GM23338 (cell line): ENCODE data around the gene SNAPC1. TPM values are rescaled to one million over a fixed set of nuclear protein-coding genes. Genes with fewer than 3 reads are reported as not detected.

Source experiments
- ATAC-seq: fragments of 200-7000 bp; cut with Tn5 transposase; 3 replicates; pipeline ENCODE4 v1.9.1; 2020
- DNase-seq: peaks from one replicate; pipeline ENCODE4 v3.0.0-alpha.2; 2015; ENCODE audit warnings: low spot score
- H2AFZ ChIP-seq: fragments of 200-600 bp; sonication (generic); 2 replicates; pipeline ENCODE4 v1.8.0; 2016; ENCODE audit warnings: antibody characterized with exemption, mild to moderate bottlenecking, moderate library complexity
- H3F3A ChIP-seq: fragments of 200-600 bp; sonication (generic); replicated peaks from 2 replicates; pipeline ENCODE4 v1.8.0; 2017; ENCODE audit warnings: antibody characterized with exemption, mixed run types, low read depth
- H3K27ac ChIP-seq: fragments of 200-600 bp; sonication (generic); 2 replicates; pipeline ENCODE4 v1.6.1; 2016; ENCODE audit warnings: low read depth
- H3K27me3 ChIP-seq: fragments of 200-600 bp; sonication (generic); 2 replicates; pipeline ENCODE4 v1.8.0; 2016; ENCODE audit warnings: mild to moderate bottlenecking, mixed run types, moderate library complexity; ENCODE audit not compliant: insufficient read depth
- H3K36me3 ChIP-seq: fragments of 200-600 bp; sonication (generic); 2 replicates; pipeline ENCODE4 v1.8.0; 2016; ENCODE audit warnings: mild to moderate bottlenecking; ENCODE audit not compliant: insufficient read depth
- H3K4me1 ChIP-seq: fragments of 200-600 bp; sonication (generic); 2 replicates; pipeline ENCODE4 v1.8.0; 2016; ENCODE audit warnings: mild to moderate bottlenecking, moderate library complexity; ENCODE audit not compliant: insufficient read depth
- H3K4me2 ChIP-seq: fragments of 200-600 bp; sonication (generic); 2 replicates; pipeline ENCODE4 v1.7.1; 2017; ENCODE audit warnings: mixed run types
- H3K4me3 ChIP-seq: fragments of 200-600 bp; sonication (generic); 2 replicates; pipeline ENCODE4 v1.6.1; 2016; ENCODE audit warnings: mixed run types
- H3K79me2 ChIP-seq: fragments of 200-600 bp; sonication (generic); replicated peaks from 2 replicates; pipeline ENCODE4 v1.8.0; 2017; ENCODE audit warnings: mild to moderate bottlenecking; ENCODE audit not compliant: insufficient read depth
- H3K9me2 ChIP-seq: fragments of 200-600 bp; sonication (generic); 2 replicates; pipeline ENCODE4 v1.8.0; 2017; ENCODE audit not compliant: insufficient read depth
- H4K20me1 ChIP-seq: fragments of 200-600 bp; sonication (generic); replicated peaks from 2 replicates; pipeline ENCODE4 v1.8.0; 2017; ENCODE audit warnings: mild to moderate bottlenecking; ENCODE audit not compliant: insufficient read depth
- H3K27ac Mint-ChIP-seq: 2 replicates; pipeline ENCODE4 v1.8.0; 2020; ENCODE audit warnings: inconsistent platforms, mild to moderate bottlenecking, moderate library complexity, mixed read lengths
- H3K27me3 Mint-ChIP-seq: 3 replicates; pipeline ENCODE4 v1.8.0; 2022; ENCODE audit warnings: low read depth, mild to moderate bottlenecking, moderate library complexity, mixed read lengths, inconsistent platforms; ENCODE audit not compliant: insufficient read depth, poor library complexity
- H3K36me3 Mint-ChIP-seq: 3 replicates; pipeline ENCODE4 v1.8.0; 2021; ENCODE audit warnings: low read depth, mild to moderate bottlenecking, inconsistent platforms, moderate library complexity, mixed read lengths
- H3K4me1 Mint-ChIP-seq: 3 replicates; pipeline ENCODE4 v1.8.0; 2020; ENCODE audit warnings: mild to moderate bottlenecking, inconsistent platforms, mixed read lengths
- H3K4me3 Mint-ChIP-seq: 3 replicates; pipeline ENCODE4 v1.8.0; 2021; ENCODE audit warnings: moderate library complexity, mild to moderate bottlenecking, inconsistent platforms, mixed read lengths
- H3K9me3 Mint-ChIP-seq: 3 replicates; pipeline ENCODE4 v1.8.0; 2020; ENCODE audit warnings: moderate library complexity, mild to moderate bottlenecking, inconsistent platforms, mixed read lengths
- CREB1 ChIP-seq: fragments of 250-450 bp; sonication (Bioruptor Pico); IDR thresholded peaks from 2 replicates; pipeline ENCODE4 v1.5.0; 2020; ENCODE audit warnings: low read depth, mild to moderate bottlenecking, moderate library complexity
- ETS1 ChIP-seq: IDR thresholded peaks from 2 replicates; pipeline ENCODE4 v1.6.1; 2016; ENCODE audit warnings: antibody characterized with exemption
- EZH2 ChIP-seq: fragments of 200-600 bp; sonication (generic); IDR thresholded peaks from one replicate; pipeline ENCODE4 v1.8.0; 2017; ENCODE audit warnings: antibody characterized with exemption, mild to moderate bottlenecking, low read depth; ENCODE audit not compliant: unreplicated experiment
- NANOG ChIP-seq: IDR thresholded peaks from 2 replicates; pipeline ENCODE4 v1.6.1; 2016; ENCODE audit warnings: antibody characterized with exemption, borderline replicate concordance
- POLR2AphosphoS5 ChIP-seq: IDR thresholded peaks from 2 replicates; pipeline ENCODE4 v1.6.1; 2016; ENCODE audit warnings: antibody characterized with exemption, low read depth
- REST ChIP-seq: IDR thresholded peaks from one replicate; pipeline ENCODE4 v1.6.1; 2018; ENCODE audit warnings: antibody characterized with exemption; ENCODE audit not compliant: unreplicated experiment
- ZNF114 ChIP-seq: fragments of 250-450 bp; sonication (Bioruptor Pico); IDR thresholded peaks from 2 replicates; pipeline ENCODE4 v1.5.0; 2020; ENCODE audit warnings: mild to moderate bottlenecking, moderate library complexity
- long read RNA-seq: library from polyadenylated mRNA; unstranded; transcript quantifications from one replicate; pipeline ENCODE4 v2.0.0, GENCODE V29; 2020; ENCODE audit not compliant: unreplicated experiment
- polyA plus RNA-seq: library from polyadenylated mRNA; unstranded; fragments of >200 nt; fragmentation: Nextera tagmentation; extraction: Ambion mirVana; gene quantifications from 2 replicates; pipeline ENCODE4 v1.2.1, GENCODE V29; 2016
- total RNA-seq: library from RNA; depleted of rRNA; stranded (reverse); fragments of >200 nt; shearing (Covaris generic); gene quantifications from 2 replicates; pipeline ENCODE4 v1.2.3, GENCODE V29; 2014; rRNA removed

SNAPC1 gene
- 14.8 and 19.5 TPM in 2 replicates for total RNA-seq
- polyA plus RNA-seq, result 28.8 and 33.4 TPM in 2 replicates
- long read RNA-seq, partial matches to known transcripts, result 20 of 24 reads
- long read RNA-seq, other reads (novel, unspliced or antisense), result 0 of 24 reads

GRCh38 chr14:61761959-61762786 is at the start of gene SNAPC1:
Gene SNAPC1 (plus strand): TSS chr14:61762420. CDS start chr14:61762461, 41 bp downstream.
- DNase-seq (peak; percentile 100), ATAC-seq (peak; percentile 96)
- Mint-ChIP-seq H3K4me1 (peaks cover 36% of the 10 kb centered on the region), H3K27ac (peak within 1 kb of the TSS; percentile 98), H3K9me3 (no peaks in the 10 kb centered on the region), H3K4me3 (peak within 1 kb of the TSS; percentile 99), H3K36me3 (peaks cover 6% of the 10 kb centered on the region), H3K27me3 (peaks cover 11% of the 10 kb centered on the region)
- no peaks in the 10 kb centered on the region for H3K9me2 ChIP-seq
- peaks cover 25% of the 10 kb centered on the region for H3K4me1 ChIP-seq
- H2AFZ ChIP-seq, result peak within 1 kb of the TSS; percentile 4; the same call in 1 of the 2 replicates
- H3K27ac ChIP-seq, result peak within 1 kb of the TSS; percentile 96
- H4K20me1 ChIP-seq, result no peaks in the 10 kb centered on the region; the same call in 1 of the 2 replicates
- H3K4me2 ChIP-seq, result peak within 1 kb of the TSS; percentile 85
- no peaks in the 10 kb centered on the region for H3K36me3 ChIP-seq
- peak within 1 kb of the TSS; percentile 79 for H3K4me3 ChIP-seq
- no peaks in the 10 kb centered on the region for H3F3A ChIP-seq
- TF ChIP-seq CREB1 (CRISPR knock-in tag), result peak; percentile 78
- TF ChIP-seq POLR2AphosphoS5, result peak; percentile 93
- TF ChIP-seq ZNF114 (CRISPR knock-in tag), result no peak
- TF ChIP-seq EZH2, result no peak
- TF ChIP-seq ETS1, result peak; percentile 33; the same call in 1 of the 2 replicates
- H3K79me2 ChIP-seq, result peaks cover 47% of the 10 kb centered on the region
- no peaks in the 10 kb centered on the region for H3K27me3 ChIP-seq

- peaks cover 6% of the 10 kb centered on the region for H3K27me3 Mint-ChIP-seq
- peaks cover 61% of the 10 kb centered on the region for H3K4me1 Mint-ChIP-seq
- H2AFZ ChIP-seq, result no peak overlapping the region
- H3K36me3 Mint-ChIP-seq, result no peaks in the 10 kb centered on the region
- DNase-seq (no peak), ATAC-seq (peak; percentile 75)
- no peaks in the 10 kb centered on the region for H3K9me3 Mint-ChIP-seq
- H3K4me3 Mint-ChIP-seq, result peak overlapping the region; percentile 30; the same call in 1 of the 3 replicates
- H4K20me1 ChIP-seq, result peaks cover 81% of the 10 kb centered on the region
- peaks cover 100% of the 10 kb centered on the region for H3K79me2 ChIP-seq
- peak overlapping the region; percentile 13; the same call in 1 of the 2 replicates for H3K4me3 ChIP-seq
- H3K4me2 ChIP-seq, result peak overlapping the region; percentile 35
- no peak overlapping the region for H3K27ac Mint-ChIP-seq
- no peaks in the 10 kb centered on the region for H3K9me2 ChIP-seq
- H3F3A ChIP-seq, result no peaks in the 10 kb centered on the region
- no peaks in the 10 kb centered on the region for H3K36me3 ChIP-seq
- no peak overlapping the region for H3K27ac ChIP-seq
- H3K4me1 ChIP-seq, result peaks cover 73% of the 10 kb centered on the region
- H3K27me3 ChIP-seq, result no peaks in the 10 kb centered on the region
- no peak for TF ChIP-seq POLR2AphosphoS5
- TF ChIP-seq ETS1, result no peak
- TF ChIP-seq ZNF114 (CRISPR knock-in tag), result no peak
- TF ChIP-seq EZH2, result no peak
- no peak for TF ChIP-seq NANOG
- no peak for TF ChIP-seq REST
- no peak for TF ChIP-seq CREB1 (CRISPR knock-in tag)
These were observed 48.3 kb upstream of the SNAPC1 start for GRCh38 chr14:61713724-61714437.
